UCSD-AML1 (cell line): ENCODE measurements around the gene CD101.
"Not testable (repeated sequence)": the region's sequence is repeated elsewhere in the genome, so short reads cannot be mapped to it uniquely, and the experiment has no call there.

Experiments
- DNase-seq: peaks from one replicate; lab custom pipeline; 2025; ENCODE audit not compliant: unreplicated experiment; lab: John Stamatoyannopoulos, UW

The CD101 gene, protein sequence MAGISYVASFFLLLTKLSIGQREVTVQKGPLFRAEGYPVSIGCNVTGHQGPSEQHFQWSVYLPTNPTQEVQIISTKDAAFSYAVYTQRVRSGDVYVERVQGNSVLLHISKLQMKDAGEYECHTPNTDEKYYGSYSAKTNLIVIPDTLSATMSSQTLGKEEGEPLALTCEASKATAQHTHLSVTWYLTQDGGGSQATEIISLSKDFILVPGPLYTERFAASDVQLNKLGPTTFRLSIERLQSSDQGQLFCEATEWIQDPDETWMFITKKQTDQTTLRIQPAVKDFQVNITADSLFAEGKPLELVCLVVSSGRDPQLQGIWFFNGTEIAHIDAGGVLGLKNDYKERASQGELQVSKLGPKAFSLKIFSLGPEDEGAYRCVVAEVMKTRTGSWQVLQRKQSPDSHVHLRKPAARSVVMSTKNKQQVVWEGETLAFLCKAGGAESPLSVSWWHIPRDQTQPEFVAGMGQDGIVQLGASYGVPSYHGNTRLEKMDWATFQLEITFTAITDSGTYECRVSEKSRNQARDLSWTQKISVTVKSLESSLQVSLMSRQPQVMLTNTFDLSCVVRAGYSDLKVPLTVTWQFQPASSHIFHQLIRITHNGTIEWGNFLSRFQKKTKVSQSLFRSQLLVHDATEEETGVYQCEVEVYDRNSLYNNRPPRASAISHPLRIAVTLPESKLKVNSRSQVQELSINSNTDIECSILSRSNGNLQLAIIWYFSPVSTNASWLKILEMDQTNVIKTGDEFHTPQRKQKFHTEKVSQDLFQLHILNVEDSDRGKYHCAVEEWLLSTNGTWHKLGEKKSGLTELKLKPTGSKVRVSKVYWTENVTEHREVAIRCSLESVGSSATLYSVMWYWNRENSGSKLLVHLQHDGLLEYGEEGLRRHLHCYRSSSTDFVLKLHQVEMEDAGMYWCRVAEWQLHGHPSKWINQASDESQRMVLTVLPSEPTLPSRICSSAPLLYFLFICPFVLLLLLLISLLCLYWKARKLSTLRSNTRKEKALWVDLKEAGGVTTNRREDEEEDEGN

DNA sequence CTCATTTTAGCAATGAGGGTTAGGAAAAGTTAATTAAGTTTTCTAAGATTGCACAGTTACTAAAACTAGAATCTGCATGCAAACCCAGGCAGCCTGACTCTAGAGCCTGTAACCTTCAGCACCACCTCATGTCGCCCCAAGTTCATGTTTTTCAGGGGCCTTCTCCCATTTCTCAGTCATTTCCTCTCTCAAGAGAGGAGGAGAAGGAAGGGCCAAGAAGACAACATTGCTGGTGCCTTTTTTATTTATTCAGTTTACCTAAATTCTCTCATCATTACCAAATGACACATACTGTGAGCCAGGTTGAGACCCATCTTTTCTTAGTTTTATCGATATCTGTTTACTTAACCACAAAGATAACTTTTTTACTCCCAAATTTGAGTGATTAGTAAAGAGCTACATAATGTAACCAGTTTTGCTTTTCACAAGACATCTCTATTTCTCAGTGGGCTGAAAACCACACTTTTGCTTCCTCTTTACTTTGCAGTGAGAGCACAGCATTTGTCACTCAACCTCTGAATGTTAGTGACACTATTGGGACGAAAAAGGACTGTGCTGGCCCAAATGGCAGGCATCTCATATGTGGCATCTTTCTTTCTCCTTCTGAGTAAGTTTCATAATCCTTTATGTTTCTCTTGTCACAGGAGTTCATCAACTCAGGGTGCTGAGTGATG, at the start of gene CD101:
Gene CD101 (plus strand): TSS at position 507 of the 674 bp plus-strand sequence. CDS start 58 bp downstream, at position 565.
- no peak for DNase-seq

DNA sequence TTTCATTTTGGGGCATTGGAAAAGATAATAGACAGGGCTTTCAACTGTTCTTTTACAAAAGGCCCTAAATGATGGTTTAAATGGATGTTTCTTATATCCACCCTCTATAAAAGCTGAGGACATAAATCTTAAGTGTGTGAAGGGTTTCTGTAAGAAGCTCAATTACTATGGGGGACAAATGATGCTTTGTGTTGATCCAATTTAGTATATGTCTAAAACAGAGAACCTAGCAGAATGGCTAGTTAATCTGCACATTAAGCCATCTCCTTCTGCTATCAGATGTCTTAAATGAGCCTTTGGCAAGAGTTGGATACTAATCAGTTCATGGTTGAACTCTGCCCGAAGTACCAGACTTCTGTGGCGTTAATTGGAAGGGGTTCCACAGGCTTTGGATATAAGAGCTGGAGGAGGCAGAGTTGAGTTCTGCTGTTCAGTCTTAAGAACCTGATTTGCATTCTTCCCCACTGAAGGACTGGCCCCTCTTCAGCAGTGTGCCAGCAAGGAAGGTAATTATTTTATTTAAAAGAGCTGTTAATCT, 48.8 kb upstream of the CD101 start:
- no peak for DNase-seq

DNA sequence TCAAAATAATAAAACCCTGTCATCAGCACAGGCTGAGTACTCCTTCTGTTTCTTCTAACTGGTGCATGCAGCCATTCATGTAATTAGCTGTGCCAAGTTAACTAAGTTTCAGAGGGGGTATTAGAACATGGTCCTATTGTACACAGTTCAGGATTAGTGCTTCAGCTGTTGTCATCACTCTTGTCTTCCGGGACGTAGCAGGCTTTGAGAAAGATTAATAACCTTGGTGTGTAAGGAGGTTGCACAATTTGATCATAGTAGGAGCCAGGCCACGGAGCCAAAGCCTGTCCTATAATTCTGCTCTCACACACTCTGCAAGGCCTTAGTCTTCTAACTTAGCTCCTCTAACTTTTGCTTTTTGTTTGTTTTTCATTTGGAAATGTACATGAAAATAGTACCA, 47.1 kb upstream of the CD101 start:
- DNase-seq = no peak

DNA sequence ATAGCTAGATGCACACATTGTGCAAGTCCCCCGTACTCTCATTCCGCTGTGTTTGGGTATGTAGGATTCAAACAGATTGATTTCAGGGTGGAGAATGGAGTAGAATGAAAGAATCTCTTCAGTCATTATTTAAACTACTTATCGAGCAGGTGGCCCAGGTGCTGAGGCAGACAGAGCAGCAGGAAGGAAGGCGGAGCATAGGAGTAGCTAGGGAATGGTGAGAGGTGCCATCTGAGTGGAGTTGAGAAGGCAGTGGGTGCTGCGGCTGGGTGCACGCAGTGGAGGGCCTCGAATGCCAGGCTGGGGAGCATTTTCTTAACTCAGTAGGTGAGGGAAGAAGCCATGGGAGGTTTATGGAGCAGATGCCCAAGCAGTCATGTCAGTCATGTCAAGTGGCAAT, 45.2 kb upstream of the CD101 start:
- no peak for DNase-seq

DNA sequence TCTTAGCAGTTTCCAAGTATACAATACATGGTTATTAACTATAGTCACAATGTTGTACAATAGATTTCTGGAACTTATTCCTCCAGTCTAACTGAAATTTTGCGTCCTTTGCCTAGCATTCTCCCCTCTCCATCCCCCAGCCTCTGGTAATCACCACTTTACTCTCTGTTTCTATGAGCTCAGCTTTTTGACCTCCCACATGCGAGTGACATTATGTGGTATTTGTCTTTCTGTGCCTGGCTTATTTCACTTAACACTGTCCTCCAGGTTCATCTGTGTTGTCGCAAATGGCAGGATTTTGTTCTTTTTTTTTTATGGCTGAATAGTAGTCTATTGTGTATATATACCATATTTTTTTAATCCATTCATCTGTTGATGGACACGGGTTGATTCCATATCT, 43.9 kb upstream of the CD101 start:
- DNase-seq = no peak

DNA sequence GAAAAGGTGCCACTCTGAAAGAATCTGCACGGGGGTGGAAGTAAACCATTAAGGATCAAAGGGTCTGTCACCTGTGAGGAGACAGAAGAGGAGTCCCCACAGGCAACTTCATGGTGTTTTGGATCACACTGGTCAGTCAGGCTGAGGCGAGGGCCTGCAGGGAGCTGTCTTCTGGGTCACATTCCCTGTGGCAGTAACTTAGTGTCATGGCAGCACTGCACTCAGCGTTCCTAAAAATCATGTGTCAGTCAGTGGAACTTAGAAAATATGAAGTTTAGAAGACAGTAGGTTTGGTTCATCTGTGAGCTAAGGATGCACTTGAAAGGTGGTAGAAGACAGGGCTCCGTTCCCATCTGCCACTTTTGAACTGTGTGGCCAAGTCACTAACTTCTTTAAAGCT, 43.5 kb upstream of the CD101 start:
- DNase-seq = no peak

DNA sequence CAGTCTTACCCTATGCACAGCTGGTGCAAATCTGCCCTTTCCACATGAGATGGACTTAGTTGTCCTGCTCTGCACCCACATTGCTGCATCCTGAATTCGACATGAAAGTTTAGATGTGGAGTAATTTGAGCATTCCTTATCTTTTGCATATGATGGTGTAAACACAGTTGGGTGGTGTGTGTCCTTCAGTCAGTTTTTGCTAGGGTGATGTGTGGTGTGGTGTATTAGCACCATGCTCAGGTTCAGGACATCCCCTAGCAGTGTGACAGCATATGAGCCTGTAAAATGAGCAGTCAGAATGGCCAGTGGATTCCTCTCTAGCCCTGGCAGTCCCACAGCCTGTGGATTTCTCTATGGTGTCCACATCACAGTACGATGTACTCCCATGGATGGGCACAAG, 42.6 kb upstream of the CD101 start:
- DNase-seq = no peak

DNA sequence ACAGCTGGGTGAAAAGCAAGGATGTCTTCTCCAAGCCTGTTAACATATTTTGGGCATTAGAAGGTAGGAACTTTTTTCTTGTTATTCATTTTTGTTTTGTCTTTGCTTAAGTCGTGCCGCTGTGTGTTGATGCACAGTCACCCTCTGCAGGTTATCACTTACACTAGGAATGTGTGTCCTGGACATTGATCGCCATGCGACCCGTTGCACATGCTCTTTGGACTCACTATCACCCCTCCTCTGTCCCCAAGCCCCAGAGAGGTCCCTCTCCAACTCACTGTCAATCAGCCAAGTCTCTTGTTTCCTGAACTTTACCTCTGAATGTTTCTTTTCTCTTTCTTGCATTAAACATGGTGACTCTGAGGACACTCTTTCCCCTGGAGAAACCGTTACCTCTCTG, 40.0 kb upstream of the CD101 start:
- DNase-seq = no peak

DNA sequence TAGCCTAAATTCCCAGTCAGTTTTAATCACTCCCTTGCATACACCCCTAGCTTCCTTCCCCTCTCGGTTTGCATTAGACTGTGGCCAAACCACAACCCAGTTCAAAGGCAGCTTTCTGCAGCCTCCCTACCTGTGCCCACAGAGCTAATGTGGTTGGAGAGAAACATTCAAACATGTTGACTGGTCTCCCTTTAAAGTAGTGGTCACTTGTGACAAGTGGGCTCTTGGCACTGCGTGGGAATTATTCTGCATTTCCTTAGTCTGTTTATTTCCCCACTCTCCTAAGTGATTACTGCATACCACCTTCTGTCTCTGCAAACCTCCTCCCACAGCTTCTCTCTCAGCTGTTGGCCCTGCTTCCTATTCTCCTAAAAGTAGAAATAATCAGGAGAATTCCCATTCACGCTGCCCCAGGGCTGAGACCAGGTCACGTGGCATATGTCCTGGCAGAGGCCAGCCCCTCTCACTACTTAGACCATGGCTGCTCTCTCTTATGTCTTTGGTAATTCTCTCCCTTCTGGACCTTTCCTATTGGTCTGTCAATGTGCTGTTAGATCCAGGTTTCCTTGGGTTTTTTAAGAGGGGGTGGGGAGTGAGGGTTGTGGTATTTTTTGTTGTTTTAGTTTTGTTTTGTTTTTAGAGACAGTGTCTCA, 38.4 kb upstream of the CD101 start:
- no peak for DNase-seq

DNA sequence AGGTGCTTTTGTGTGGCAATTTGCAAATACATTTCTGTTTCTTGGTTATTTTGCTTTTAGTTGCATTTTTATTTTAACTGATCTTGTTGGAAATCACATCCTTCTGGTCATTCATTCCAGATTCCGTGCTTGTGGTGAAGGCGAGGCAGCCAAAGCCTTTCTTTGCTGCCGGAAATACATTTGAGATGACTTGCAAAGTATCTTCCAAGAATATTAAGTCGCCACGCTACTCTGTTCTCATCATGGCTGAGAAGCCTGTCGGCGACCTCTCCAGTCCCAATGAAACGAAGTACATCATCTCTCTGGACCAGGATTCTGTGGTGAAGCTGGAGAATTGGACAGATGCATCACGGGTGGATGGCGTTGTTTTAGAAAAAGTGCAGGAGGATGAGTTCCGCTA, 34.8 kb upstream of the CD101 start:
- DNase-seq = no peak

DNA sequence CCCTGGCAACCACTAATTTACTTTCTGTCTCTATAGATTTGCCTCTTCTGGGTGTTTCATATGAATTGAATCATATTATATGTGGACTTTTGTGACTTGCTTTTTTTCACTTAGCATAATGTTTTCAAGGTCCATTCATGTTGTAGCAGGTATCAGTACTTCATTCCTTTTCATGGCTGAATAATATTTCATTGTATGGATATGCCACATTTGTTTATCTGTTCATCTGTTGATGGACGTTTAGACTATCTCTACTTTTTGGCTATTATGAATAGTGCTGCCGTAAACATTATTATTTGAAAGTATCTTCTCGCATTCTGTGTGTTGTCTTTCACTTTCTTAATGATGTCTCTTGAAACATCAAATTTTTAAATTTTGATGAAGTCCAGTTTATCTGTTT, 32.8 kb upstream of the CD101 start:
- no peak for DNase-seq

DNA sequence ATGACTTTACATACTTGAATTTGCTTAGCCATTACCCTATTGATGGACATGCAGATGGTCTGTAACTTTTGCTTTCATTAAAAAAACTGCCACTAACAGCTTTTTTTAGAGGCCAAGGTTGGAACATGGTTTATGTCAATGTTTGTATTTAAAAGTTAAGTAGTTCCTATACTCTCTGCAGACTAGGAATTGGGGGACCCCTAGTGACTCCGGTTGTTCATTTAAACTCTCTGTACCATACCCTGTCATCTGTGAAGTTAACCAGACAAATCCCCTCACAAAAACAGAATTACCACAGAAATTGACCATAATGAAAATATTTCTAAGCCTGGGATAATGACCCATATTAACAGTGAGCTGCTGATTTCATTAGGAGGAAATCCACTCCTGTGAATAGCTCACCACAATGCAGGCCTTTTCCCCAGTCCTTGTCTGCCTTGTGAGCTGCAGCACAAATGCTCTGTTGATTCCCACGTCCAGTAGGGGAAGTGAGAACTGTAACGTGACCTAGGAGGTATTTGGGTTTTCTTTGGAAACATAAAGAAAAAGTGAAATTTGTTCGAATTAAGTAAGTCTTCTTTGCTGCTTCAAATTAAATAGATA, 30.2 kb upstream of the CD101 start:
- DNase-seq = no peak

DNA sequence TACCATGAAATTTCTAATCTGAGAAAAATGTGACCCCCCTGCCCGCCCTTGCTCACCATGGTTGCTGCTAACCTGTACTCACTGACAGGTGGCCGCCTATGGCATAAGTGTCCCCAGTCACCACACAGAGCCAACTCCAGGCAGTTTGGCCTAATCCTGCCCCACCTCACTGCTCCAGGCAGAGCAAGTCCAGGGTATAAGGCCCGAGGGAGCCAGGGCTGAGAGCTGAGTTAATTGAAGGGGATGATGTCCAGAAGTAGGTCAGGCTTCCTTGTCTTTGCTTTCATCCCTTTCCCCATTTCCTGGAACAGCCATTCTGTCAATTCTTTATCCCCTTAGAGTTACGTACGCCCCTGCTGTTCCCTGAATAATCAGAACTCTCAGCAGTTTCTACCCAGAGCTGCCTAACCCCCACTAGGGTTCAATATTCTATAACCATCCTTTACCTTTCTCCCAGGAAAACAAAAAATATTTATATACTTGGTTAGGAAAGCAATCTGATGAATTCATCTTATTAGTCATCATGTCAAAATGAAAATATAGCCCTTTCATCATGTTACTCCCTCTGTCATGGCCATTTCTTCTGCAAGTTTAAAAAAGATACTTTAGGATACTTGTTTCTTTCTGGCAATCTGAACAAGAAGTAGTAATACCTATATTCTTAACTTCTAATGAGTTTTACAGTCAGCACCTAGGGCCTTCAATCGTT, 29.4 kb upstream of the CD101 start:
- no peak for DNase-seq

DNA sequence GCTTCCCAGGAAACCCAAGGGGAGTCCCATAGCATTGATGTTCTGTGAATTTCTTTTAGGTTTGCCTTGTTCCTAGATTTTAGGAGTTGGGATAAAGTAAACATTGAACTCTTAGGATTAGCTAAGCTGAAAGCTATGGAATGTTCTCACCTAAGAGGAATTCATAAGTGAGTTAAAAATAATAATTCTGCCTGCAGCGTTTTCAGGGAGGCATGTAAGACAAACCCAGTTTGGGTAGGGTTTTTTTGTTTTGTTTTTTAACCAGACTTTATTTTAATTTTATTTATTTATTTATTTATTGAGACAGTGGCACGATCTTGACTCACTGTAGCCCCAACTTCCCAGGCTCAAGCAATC, 28.9 kb upstream of the CD101 start:
- DNase-seq = no peak

DNA sequence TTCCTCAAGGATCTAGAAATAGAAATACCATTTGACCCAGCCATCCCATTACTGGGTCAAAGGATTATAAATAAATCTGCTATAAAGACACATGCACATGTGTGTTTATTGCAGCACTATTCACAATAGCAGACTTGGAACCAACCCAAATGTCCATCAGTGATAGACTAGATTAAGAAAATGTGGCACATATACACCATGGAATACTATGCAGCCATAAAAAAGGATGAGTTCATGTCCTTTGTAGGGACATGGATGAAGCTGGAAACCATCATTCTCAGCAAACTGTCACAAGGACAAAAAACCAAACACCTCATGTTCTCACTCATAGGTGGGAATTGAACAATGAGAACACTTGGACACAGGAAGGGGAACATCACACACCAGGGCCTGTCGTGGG, 21.3 kb upstream of the CD101 start:
- DNase-seq = not testable (repeated sequence)

DNA sequence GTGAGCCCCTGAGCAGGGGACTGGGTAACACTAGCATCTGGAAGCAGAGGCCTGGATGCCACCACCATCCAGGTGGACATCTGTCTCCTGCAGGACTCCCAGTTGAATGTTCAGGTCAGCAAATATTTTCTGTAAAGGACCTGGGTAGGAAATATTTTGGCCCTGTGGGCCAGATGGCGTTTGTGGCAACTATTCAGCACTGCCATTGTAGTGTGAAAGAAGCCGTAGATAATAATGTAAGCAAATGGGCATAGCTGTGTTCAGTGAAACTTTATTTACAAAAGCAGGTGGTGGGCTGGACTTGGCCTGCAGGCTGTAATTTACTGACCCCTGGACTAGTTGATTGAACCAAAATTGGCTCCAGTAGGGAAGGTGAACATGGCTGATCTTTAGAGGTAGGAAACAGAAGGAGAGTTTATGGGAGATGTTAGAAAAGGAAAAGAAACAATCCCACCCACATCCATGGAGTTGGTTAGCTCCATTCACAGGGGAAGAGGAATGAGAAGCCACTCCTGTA, 20.0 kb upstream of the CD101 start:
- no peak for DNase-seq

DNA sequence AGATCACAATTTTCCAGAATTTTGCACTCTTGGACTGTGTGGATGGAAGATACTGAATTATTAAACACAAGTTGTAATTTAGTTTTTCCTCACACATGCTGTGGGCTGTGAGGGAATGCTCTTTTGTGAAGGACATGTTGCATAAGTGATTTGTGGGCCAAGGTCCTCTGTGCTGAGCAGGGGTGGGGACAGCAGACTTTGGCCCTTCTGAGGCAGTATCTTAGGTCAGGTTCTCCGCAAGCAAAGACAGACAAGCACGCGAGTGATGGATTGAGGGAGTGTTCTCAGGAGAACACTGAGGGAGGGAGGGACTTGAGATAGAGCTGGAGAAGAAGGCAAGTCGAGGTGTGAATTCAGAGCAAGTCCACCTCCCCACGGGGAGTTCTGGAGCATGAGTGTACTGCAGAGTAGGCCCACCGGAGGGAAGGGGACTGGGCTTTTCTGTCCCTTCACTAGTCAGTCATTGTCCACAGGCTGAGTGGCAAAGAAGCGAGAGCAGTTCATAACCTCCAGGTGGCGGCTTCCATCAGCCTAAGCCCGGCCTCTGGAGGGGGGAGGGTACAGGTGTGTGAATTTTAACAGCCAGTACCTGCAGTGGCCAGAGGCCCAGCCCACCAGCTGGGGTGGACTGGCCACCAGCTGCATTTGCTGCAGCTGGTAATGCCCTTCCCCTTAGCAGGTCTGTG, 19.1 kb upstream of the CD101 start:
- DNase-seq = no peak

DNA sequence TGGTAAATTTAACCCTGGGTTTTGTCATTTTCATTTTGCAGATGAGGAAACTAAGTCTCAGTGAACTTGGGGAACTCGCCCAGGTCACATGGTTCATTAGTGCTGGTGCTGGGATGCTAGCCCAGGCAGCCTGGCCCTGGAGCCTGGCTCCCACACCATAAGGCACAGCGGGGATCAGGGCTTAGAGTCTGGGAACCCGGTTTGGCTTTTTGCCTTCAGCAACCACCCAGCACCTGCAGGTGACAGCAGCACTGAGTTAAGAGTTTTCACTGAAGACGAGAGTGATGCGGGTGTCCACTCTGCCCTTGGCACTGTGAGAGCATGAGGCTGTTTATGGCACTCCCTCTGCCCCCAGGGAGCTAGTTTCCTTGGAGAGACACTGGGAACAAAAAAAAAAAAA, 18.4 kb upstream of the CD101 start:
- no peak for DNase-seq

DNA sequence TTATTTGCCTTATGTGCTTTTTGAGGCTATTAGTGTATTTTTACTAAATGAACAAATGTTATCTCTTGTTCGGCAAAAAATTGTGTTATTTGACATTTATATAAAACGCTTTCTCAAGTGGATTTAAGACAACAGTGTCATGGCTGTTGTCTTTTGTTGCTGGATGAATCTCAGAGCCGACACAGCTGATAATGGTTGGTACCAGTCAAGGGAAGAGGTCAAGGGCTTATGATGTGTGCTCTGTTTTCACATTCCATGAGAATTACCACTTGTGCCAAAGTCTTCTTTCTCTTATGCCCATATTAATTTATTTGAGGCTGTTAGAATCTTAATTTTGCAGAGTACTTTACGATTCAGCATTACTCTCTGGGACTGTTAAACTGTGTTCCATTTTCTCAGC, 17.9 kb upstream of the CD101 start:
- DNase-seq = no peak
